ENCODE results near the gene PTPRK.

Gene PTPRK

DNA sequence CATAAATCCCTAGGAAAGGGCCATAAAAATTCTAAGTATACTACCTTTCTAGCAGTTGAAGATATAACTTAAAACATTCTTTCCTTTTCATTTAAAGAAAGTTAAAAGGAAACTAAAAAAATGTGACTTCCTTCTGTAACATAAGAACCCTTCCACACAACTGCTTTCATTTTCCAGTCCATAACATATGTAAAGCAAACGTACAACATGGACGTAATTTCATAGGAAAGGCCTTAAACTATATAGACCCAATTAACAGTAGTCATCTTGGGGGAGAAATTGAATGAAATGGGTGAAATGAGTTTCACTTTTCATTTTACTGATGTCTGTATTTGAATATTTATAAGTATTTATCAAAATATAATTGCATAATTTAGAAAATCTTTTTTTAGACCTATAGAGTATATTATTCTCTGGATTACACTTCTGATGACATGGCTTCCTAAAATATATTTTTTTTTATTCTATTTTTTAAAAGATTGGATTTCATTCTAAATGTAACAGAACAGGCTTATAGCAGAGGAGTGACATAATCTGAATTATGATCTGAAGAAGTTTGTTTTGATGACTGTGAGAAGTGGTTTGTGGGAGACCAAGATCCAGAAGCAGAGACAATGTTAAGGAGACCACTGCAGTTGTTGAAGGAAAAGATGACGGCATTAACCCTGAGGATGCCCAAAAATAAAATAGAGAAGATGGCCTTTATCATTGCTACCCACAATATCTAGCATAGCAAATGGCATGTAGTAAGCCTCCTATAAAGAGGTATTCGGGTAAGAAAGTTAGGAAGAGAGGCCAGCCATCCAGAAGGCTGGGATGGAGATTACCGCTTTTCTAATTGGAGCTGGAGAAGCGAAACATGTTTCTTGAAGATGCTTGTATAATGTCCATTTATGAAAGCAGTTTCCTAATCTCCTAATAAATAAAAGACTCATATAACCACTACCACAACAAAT lies 260.4 kb downstream of the PTPRK start:
- FAIRE-seq (no peak), DNase-seq (ENCODE audit: insufficient read length, low spot score) (no peak)
- TF ChIP-seq POLR2A (IDR thresholded peaks at IDR 0.05; ENCODE audit: low read depth, low read length) = no peak
- no peak for TF ChIP-seq SPI1 (IDR thresholded peaks at IDR 0.05; ENCODE audit: low read depth, low read length)
- no peak for TF ChIP-seq PAX5 (IDR thresholded peaks at IDR 0.05; ENCODE audit: insufficient read depth, low read length, severe bottlenecking)

DNA sequence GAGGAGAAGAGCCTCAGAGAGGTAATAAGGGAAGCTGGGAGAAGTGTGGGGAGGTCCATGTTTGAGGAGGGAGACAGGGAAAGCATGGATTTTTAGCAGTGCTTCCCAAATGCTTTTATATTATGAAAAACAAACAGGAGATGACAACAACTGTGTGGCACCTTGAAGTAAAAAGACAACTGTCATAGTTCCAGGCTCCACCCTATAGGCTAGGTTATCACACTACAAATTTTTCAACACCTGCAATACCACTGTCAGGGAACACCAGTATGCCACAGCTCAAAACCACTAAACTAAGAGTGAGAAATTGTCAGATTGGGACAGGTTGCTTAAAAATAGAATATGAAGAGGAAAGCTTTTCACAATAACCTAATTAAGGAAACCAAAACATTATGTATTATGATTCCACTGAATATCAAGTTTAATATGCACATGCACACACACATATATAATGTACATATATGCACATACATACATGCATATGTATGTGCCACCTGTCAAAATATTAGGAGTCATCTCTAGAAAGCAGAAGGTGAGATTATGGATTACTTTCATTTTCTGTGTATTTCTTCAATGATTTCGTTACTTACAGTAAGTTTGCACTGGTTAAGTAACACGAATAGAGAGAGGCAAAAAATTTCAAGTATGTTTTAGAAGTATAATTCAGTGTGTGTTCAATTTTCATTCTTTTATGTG lies 261.2 kb downstream of the PTPRK start:
- FAIRE-seq (no peak), DNase-seq (ENCODE audit: insufficient read length, low spot score) (no peak)
- TF ChIP-seq PAX5 (IDR thresholded peaks at IDR 0.05; ENCODE audit: insufficient read depth, low read length, severe bottlenecking) (no peak), POU2F2 (IDR thresholded peaks at IDR 0.05; ENCODE audit: low read depth, low read length) (no peak; the same call in 1 of the 2 replicates), TAF1 (IDR thresholded peaks at IDR 0.05; ENCODE audit: low read depth, low read length) (no peak), POLR2A (IDR thresholded peaks at IDR 0.05; ENCODE audit: low read depth, low read length) (peak; percentile 83; the same call in 1 of the 2 replicates), SPI1 (IDR thresholded peaks at IDR 0.05; ENCODE audit: low read depth, low read length) (no peak), POLR2AphosphoS5 (IDR thresholded peaks at IDR 0.05; ENCODE audit: low read depth, low read length) (peak; percentile 81; the same call in 1 of the 2 replicates)

DNA sequence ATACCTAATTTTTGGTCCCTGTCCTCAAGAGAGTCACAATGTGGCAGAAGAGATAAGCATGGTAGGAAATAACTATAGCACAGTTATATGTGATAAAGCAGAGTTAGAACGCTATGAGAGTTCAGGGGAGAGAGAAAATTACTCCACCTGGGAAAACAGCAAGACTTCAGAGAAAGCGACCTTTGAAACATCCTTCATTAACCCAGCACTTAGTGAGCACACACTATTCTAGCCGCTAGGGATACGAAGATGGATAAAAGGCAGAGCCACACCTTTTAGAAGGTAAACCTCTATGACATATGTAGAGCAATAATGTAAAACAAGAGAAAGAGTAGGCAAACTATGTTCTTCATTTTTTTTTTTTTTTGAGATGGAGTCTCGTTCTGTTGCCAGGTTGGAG lies 264.3 kb downstream of the PTPRK start:
- FAIRE-seq = no peak
- DNase-seq (ENCODE audit: insufficient read length, low spot score) = no peak
- no peak for TF ChIP-seq PAX5 (IDR thresholded peaks at IDR 0.05; ENCODE audit: insufficient read depth, low read length, severe bottlenecking)
- no peak for TF ChIP-seq POU2F2 (IDR thresholded peaks at IDR 0.05; ENCODE audit: low read depth, low read length)
- no peak for TF ChIP-seq POLR2AphosphoS5 (IDR thresholded peaks at IDR 0.05; ENCODE audit: low read depth, low read length)
- no peak for TF ChIP-seq POLR2A (IDR thresholded peaks at IDR 0.05; ENCODE audit: low read depth, low read length)
- no peak for TF ChIP-seq TAF1 (IDR thresholded peaks at IDR 0.05; ENCODE audit: low read depth, low read length)
- no peak for TF ChIP-seq SPI1 (IDR thresholded peaks at IDR 0.05; ENCODE audit: low read depth, low read length)

DNA sequence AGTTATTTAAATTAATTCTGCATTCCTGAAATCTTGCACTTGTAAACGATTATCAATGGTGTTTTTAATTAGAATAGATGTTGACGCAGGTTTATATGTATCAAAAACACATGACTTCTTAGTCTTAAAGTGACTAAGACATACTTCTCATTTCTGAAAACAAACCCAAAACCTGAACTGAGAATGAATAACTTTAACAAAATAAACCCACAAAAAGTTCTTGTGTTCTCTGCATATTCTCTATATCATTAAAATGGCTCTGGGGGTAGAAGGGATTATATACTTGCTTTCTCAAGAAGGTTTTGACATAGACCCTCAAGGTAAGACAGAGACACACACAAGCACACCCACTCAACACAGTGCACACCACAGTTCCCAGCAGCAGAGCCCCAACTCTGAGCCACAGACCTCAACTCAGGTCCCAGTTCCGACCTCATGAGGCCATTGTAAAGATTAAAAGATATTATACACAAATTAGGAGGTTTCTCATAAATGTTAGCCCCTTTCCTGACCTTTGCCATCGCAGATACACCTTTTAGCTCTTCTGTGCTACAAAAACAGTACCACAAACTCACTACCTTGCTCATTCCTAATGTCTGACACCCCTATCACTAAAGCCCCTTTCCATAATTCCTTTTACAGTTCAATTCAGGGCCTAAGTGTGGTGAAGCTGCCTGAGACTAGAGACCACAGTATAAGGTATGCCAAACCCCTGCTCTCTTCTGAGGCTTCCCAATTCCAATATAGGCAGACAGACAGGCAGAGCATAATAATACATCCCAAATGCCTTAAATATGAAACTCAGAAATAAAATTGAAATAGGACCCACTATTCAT lies 267.8 kb downstream of the PTPRK start:
- DNase-seq (ENCODE audit: insufficient read length, low spot score) (no peak), FAIRE-seq (no peak)
- no peak for TF ChIP-seq POU2F2 (IDR thresholded peaks at IDR 0.05; ENCODE audit: low read depth, low read length)
- TF ChIP-seq PAX5 (IDR thresholded peaks at IDR 0.05; ENCODE audit: insufficient read depth, low read length, severe bottlenecking) = no peak
- peak; percentile 11; the same call in 1 of the 2 replicates for TF ChIP-seq SPI1 (IDR thresholded peaks at IDR 0.05; ENCODE audit: low read depth, low read length)
- no peak for TF ChIP-seq POLR2AphosphoS5 (IDR thresholded peaks at IDR 0.05; ENCODE audit: low read depth, low read length)
- TF ChIP-seq POLR2A (IDR thresholded peaks at IDR 0.05; ENCODE audit: low read depth, low read length) = no peak
- no peak for TF ChIP-seq TAF1 (IDR thresholded peaks at IDR 0.05; ENCODE audit: low read depth, low read length)

DNA sequence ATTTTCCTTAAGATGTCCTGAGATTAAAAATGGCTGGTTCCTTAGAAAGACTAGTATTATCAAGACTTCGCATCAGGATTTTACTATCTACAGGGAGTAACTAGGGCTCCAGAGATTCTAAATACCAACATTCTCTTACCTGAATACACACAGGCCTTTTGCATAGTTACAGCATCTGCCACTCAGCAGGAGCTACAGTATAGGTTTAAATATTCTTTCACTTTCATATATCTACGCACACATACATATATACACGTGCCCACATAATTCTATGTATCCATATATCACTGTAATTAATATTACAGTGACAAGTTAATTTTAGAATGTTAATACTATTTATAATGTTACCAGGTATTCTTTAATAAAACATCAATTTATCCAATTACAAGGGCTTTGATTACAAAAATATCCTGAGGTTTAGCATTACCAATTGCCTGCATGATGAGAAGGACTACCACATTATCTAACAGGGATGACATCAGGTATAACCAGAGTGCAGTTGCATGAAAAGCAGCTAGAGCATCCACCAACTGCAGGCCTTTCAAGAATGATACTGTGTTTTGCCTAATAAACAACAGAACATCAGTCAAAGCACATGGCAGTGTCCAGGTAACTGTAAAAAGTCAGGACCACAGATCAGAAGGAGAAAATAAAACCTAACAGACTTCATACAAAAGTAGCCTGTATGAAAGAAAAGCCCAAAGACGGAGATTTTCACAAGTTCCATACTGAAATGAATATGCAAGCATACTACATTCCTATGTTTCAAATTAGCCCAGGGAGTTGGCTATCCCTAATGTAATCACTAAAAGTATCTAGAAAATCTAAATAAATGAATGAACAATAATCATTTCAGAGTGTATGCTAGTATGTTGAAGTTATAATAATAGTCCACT lies 268.7 kb downstream of the PTPRK start:
- no peak for FAIRE-seq
- TF ChIP-seq TAF1 (IDR thresholded peaks at IDR 0.05; ENCODE audit: low read depth, low read length) (no peak), POLR2AphosphoS5 (IDR thresholded peaks at IDR 0.05; ENCODE audit: low read depth, low read length) (no peak), POU2F2 (IDR thresholded peaks at IDR 0.05; ENCODE audit: low read depth, low read length) (no peak), POLR2A (IDR thresholded peaks at IDR 0.05; ENCODE audit: low read depth, low read length) (no peak), PAX5 (IDR thresholded peaks at IDR 0.05; ENCODE audit: insufficient read depth, low read length, severe bottlenecking) (no peak), SPI1 (IDR thresholded peaks at IDR 0.05; ENCODE audit: low read depth, low read length) (no peak)
- no peak for DNase-seq (ENCODE audit: insufficient read length, low spot score)

DNA sequence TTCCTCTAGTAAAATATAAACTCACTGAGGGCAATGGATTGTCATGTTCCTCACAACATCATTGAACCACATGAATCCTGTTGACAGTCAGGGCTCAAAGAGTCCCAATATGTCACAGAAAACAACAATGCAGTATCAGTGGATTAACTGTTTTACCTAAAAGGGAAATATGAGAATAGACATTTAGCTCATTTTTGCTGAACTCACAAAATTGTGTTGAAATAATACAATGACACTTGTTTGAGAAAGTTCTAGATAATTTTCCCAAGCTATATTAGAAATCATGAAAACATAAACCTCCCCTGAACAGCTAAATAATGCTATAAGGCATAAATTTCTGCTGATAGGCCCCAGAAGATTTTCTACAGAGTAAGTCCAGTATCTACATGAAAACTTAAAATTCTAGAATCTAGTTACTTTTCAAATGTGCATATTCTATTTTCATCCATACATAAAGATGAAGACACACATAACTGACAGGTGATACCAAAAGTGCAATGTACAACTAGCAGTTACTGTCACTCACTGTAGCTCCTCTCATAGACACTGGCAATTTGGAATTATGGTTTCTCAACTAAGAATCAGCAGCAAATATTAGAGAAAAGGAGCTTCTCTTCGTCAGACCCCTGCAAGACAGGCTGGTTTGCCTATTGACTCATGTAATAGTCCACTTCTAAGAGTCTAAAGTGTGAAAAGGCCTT lies 269.9 kb downstream of the PTPRK start:
- TF ChIP-seq PAX5 (IDR thresholded peaks at IDR 0.05; ENCODE audit: insufficient read depth, low read length, severe bottlenecking) = no peak
- TF ChIP-seq SPI1 (IDR thresholded peaks at IDR 0.05; ENCODE audit: low read depth, low read length) = no peak
- TF ChIP-seq POU2F2 (IDR thresholded peaks at IDR 0.05; ENCODE audit: low read depth, low read length) = no peak
- TF ChIP-seq POLR2AphosphoS5 (IDR thresholded peaks at IDR 0.05; ENCODE audit: low read depth, low read length) = no peak
- no peak for TF ChIP-seq POLR2A (IDR thresholded peaks at IDR 0.05; ENCODE audit: low read depth, low read length)
- TF ChIP-seq TAF1 (IDR thresholded peaks at IDR 0.05; ENCODE audit: low read depth, low read length) = no peak
- no peak for FAIRE-seq

DNA sequence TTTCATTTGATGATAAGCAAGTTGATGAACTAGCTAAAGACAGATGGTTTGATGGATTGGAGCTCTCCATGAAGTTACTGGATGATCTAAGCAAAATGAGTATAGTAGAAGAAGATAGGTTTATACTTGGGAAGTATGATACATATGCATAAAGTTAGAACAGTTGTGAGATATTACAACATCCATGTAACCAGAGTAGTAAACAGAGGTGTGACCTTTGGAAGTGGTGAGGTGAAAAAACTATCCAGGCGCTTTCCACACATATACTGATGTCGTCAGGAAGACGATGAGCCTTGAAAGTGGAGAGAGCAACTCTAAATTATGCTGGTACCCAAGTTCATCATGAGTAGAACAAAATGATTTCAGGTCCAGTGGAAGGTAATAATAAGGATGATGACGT lies 271.0 kb downstream of the PTPRK start:
- no peak for FAIRE-seq
- no peak for DNase-seq (ENCODE audit: insufficient read length, low spot score)
- TF ChIP-seq POU2F2 (IDR thresholded peaks at IDR 0.05; ENCODE audit: low read depth, low read length) (no peak), TAF1 (IDR thresholded peaks at IDR 0.05; ENCODE audit: low read depth, low read length) (no peak), POLR2AphosphoS5 (IDR thresholded peaks at IDR 0.05; ENCODE audit: low read depth, low read length) (no peak), SPI1 (IDR thresholded peaks at IDR 0.05; ENCODE audit: low read depth, low read length) (no peak), PAX5 (IDR thresholded peaks at IDR 0.05; ENCODE audit: insufficient read depth, low read length, severe bottlenecking) (no peak), POLR2A (IDR thresholded peaks at IDR 0.05; ENCODE audit: low read depth, low read length) (no peak)

More for the DNA sequence above, 269.9 kb downstream of the PTPRK start:
- DNase-seq (ENCODE audit: insufficient read length, low spot score) = no peak

Measured in GM12891 (cell line).